ENCODE data around the gene SLC17A5.
"Not testable (repeated sequence)": the region's sequence is repeated elsewhere in the genome, so short reads cannot be mapped to it uniquely, and the experiment has no call there.

The SLC17A5 gene

GRCh38 chr6:73565767-73566485 lies 87.9 kb downstream of the SLC17A5 start:
- DNase-seq = no peak

- no peak for DNase-seq
Measured at GRCh38 chr6:73564578-73565345, 89.0 kb downstream of the SLC17A5 start.

- DNase-seq = no peak
Measured at GRCh38 chr6:73562558-73562957, 91.2 kb downstream of the SLC17A5 start.

- DNase-seq = no peak
Measured at GRCh38 chr6:73560853-73561407, 92.9 kb downstream of the SLC17A5 start.

- no peak for DNase-seq
Measured at GRCh38 chr6:73560182-73560732, 93.5 kb downstream of the SLC17A5 start.

- not testable (repeated sequence) for DNase-seq
Measured at GRCh38 chr6:73559399-73559794, 94.4 kb downstream of the SLC17A5 start.

- no peak for DNase-seq
Measured at GRCh38 chr6:73558624-73559398, 95.0 kb downstream of the SLC17A5 start.

GRCh38 chr6:73556836-73557235 lies 97.0 kb downstream of the SLC17A5 start:
- no peak for DNase-seq

GRCh38 chr6:73555380-73555949 lies 98.3 kb downstream of the SLC17A5 start:
- DNase-seq = not testable (repeated sequence)

GRCh38 chr6:73551115-73551514 lies 102.7 kb downstream of the SLC17A5 start:
- DNase-seq = not testable (repeated sequence)

GRCh38 chr6:73548458-73549446 lies 105.0 kb downstream of the SLC17A5 start:
- DNase-seq = no peak

- DNase-seq = no peak
Measured at GRCh38 chr6:73547036-73547435, 106.8 kb downstream of the SLC17A5 start.

Measured in NCI-H2171 treated with DMSO at 0.1 percent for 48 hours (cell line).